Measurements from ENCODE around the gene PRICKLE2. TPM values are rescaled to one million over a fixed set of nuclear protein-coding genes. Genes with fewer than 3 reads are reported as not detected.

The PRICKLE2 gene
- total RNA-seq, 4 donors from 2014 or later, result 3.4 to 29.2 (median 12.6) TPM

GRCh38 chr3:64173563-64173962 is 51.7 kb downstream of the PRICKLE2 start:
- Histone ChIP-seq H3K9me3 (no peaks in the 10 kb centered on the region), H3K27me3 (no peaks in the 10 kb centered on the region), H3K4me1 (peaks cover 0 to 19% (median 3%) of the 10 kb centered on the region in 3 donors), H3K4me3 (no peak overlapping the region), H3K36me3 (no peaks in the 10 kb centered on the region), H3K27ac (no peak overlapping the region)
- DNase-seq, result no peak
- intact Hi-C loops (cut with DNase I), result no loop called here
- WGBS, 2 donors, result 69 to 78% methylated on average over 5 of the region's 5 CpGs
- TF ChIP-seq POLR2A (IDR thresholded peaks at IDR 0.05), result no peak
- no peak for TF ChIP-seq CTCF (IDR thresholded peaks at IDR 0.05)

- no peaks in the 10 kb centered on the region for H3K27me3 ChIP-seq
- no peak for TF ChIP-seq CTCF (IDR thresholded peaks at IDR 0.05)
- no peak for TF ChIP-seq POLR2A (IDR thresholded peaks at IDR 0.05)
- intact Hi-C loops (cut with DNase I), result no loop called here
- 53 to 70% methylated on average over 4 to 5 of the region's 5 CpGs for WGBS, 2 donors
- no peaks in the 10 kb centered on the region for H3K9me3 ChIP-seq
- peaks cover 0 to 44% (median 15%) of the 10 kb centered on the region in 3 donors for H3K4me1 ChIP-seq
- no peaks in the 10 kb centered on the region for H3K36me3 ChIP-seq
- no peak for DNase-seq
- H3K4me3 ChIP-seq, result no peak overlapping the region
- no peak overlapping the region for H3K27ac ChIP-seq
These were observed 55.0 kb downstream of the PRICKLE2 start for GRCh38 chr3:64170270-64170669.

GRCh38 chr3:64167868-64168267 is 57.4 kb downstream of the PRICKLE2 start:
- H3K27me3 ChIP-seq, result no peaks in the 10 kb centered on the region
- WGBS, 2 donors, result 41 to 43% methylated on average over 1 of the region's 1 CpG
- no peaks in the 10 kb centered on the region for H3K9me3 ChIP-seq
- TF ChIP-seq CTCF (IDR thresholded peaks at IDR 0.05) (no peak), POLR2A (IDR thresholded peaks at IDR 0.05) (no peak)
- no peaks in the 10 kb centered on the region for H3K36me3 ChIP-seq
- no peak overlapping the region for H3K4me3 ChIP-seq
- DNase-seq, result no peak
- peak overlapping the region; percentile 20 to 66 (median 50) for H3K27ac ChIP-seq
- peaks cover 4 to 68% (median 21%) of the 10 kb centered on the region in 3 donors for H3K4me1 ChIP-seq
- intact Hi-C loops (cut with DNase I), result no loop called here

GRCh38 chr3:64167351-64167750 is 57.9 kb downstream of the PRICKLE2 start:
- intact Hi-C loops (cut with DNase I), result no loop called here
- WGBS, 2 donors, result 24 to 25% methylated on average over 4 of the region's 4 CpGs
- H3K36me3 ChIP-seq, result no peaks in the 10 kb centered on the region
- DNase-seq, result no peak
- H3K4me1 ChIP-seq, result peaks cover 4 to 73% (median 26%) of the 10 kb centered on the region in 3 donors
- H3K4me3 ChIP-seq, result no peak overlapping the region
- peak overlapping the region; percentile 20 to 66 (median 50) for H3K27ac ChIP-seq
- no peak for TF ChIP-seq POLR2A (IDR thresholded peaks at IDR 0.05)
- no peak for TF ChIP-seq CTCF (IDR thresholded peaks at IDR 0.05)
- no peaks in the 10 kb centered on the region for H3K9me3 ChIP-seq
- no peaks in the 10 kb centered on the region for H3K27me3 ChIP-seq

GRCh38 chr3:64166584-64167162 is 58.6 kb downstream of the PRICKLE2 start:
- no peak for TF ChIP-seq POLR2A (IDR thresholded peaks at IDR 0.05)
- TF ChIP-seq CTCF (IDR thresholded peaks at IDR 0.05), result peak in 4 of 6 experiments; percentile 12 to 44 (median 20)
- Histone ChIP-seq H3K27me3 (no peaks in the 10 kb centered on the region), H3K4me3 (no peak overlapping the region), H3K9me3 (no peaks in the 10 kb centered on the region), H3K27ac (peak overlapping the region; percentile 20 to 66 (median 50)), H3K36me3 (no peaks in the 10 kb centered on the region), H3K4me1 (peaks cover 7 to 80% (median 32%) of the 10 kb centered on the region in 3 donors)
- 26 to 56% methylated on average over 4 of the region's 4 CpGs for WGBS, 2 donors
- intact Hi-C loops (cut with DNase I), result no loop called here
- DNase-seq, result no peak
